ENCODE measurements around the gene RPTN. TPM values are rescaled to one million over a fixed set of nuclear protein-coding genes. Genes with fewer than 3 reads are reported as not detected.

The RPTN gene
- total and polyA plus RNA-seq, 9 donors = not detected

DNA sequence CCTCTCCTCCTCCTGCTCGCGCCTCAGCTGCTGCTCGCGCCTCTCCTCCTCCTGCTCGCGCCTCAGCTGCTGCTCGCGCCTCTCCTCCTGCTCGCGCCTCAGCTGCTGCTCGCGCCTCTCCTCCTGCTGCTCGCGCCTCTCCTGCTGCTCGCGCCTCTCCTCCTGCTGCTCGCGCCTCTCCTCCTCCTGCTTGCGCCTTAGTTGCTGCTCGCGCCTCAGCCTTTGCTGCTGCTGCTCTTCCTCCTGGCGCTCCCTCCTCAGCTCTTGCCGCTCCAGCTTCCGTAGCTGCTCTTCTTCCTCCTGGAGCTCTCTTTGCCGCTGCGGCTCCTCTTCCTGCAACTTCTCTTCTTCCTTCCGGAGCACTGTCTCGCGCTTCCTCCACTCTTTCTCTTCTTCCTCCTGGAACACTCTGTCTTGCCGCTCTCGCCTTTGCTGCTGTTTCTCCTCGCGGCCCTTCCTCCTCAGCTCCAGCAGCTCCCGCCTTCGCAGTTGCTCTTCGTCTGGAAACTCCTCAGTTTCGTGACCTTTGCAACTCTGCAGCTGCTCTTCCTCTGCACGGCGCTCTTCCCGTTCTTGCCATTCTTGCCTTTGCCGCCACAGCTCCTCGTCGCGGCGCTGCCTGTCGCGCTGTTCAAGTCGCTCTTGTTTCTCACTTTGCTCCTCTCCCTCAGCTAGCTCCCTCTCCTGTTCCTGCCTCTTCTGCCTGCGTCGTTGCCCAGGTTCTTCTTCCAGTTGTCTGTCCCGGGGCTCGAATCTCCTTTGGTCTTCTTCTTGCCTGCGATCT, 46.7 kb downstream of the RPTN start:
- Histone ChIP-seq H3K4me1 (ENCODE audit: insufficient read depth) (peaks cover 2% of the 10 kb centered on the region), H3K36me3 (no peaks in the 10 kb centered on the region), H3K4me3 (no peak overlapping the region), H3K9me3 (peaks cover 0 to 11% of the 10 kb centered on the region in 2 donors), H3K27me3 (no peaks in the 10 kb centered on the region), H3K27ac (no peak overlapping the region)
- TF ChIP-seq EP300 (IDR thresholded peaks at IDR 0.05) (no peak), POLR2A (IDR thresholded peaks at IDR 0.05) (no peak)
- TF ChIP-seq, protein P1, sequence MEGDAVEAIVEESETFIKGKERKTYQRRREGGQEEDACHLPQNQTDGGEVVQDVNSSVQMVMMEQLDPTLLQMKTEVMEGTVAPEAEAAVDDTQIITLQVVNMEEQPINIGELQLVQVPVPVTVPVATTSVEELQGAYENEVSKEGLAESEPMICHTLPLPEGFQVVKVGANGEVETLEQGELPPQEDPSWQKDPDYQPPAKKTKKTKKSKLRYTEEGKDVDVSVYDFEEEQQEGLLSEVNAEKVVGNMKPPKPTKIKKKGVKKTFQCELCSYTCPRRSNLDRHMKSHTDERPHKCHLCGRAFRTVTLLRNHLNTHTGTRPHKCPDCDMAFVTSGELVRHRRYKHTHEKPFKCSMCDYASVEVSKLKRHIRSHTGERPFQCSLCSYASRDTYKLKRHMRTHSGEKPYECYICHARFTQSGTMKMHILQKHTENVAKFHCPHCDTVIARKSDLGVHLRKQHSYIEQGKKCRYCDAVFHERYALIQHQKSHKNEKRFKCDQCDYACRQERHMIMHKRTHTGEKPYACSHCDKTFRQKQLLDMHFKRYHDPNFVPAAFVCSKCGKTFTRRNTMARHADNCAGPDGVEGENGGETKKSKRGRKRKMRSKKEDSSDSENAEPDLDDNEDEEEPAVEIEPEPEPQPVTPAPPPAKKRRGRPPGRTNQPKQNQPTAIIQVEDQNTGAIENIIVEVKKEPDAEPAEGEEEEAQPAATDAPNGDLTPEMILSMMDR (IDR thresholded peaks at IDR 0.05) = no peak
- intact Hi-C loops (cut with DNase I) = no loop called here
- WGBS, 3 donors = 1 to 2% (median 2%) methylated on average over 52 to 53 of the region's 53 CpGs
- DNase-seq = no peak

DNA sequence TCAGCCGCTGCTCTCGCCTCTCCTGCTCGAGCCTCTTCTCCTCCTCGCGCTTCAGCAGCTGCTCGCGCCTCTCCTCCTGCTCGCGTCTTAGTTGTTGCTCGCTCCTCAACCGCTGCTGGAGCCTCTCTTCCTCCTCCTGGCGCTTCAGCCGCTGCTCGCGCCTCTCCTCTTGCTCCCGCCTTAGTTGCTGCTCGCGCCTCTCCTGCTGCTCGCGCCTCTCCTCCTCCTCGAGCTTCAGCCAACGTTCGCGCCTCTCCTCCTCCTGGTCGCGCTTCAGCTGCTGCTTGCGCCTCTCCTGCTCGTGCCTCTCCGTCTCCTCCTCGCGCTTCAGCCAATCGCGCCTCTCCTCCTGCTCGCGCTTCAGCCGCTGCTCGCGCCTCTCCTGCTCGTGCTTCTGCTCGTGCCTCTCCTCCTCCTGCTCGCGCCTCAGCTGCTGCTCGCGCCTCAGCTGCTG, 47.5 kb downstream of the RPTN start:
- Histone ChIP-seq H3K27me3 (no peaks in the 10 kb centered on the region), H3K4me3 (no peak overlapping the region), H3K9me3 (peaks cover 0 to 12% of the 10 kb centered on the region in 2 donors), H3K36me3 (no peaks in the 10 kb centered on the region), H3K27ac (no peak overlapping the region), H3K4me1 (ENCODE audit: insufficient read depth) (peaks cover 2% of the 10 kb centered on the region)
- TF ChIP-seq POLR2A (IDR thresholded peaks at IDR 0.05) = no peak
- TF ChIP-seq EP300 (IDR thresholded peaks at IDR 0.05) = no peak
- TF ChIP-seq, protein P1 (IDR thresholded peaks at IDR 0.05) = no peak
- no peak for DNase-seq
- 0 to 2% (median 1%) methylated on average over 44 of the region's 44 CpGs for WGBS, 3 donors
- intact Hi-C loops (cut with DNase I) = no loop called here

DNA sequence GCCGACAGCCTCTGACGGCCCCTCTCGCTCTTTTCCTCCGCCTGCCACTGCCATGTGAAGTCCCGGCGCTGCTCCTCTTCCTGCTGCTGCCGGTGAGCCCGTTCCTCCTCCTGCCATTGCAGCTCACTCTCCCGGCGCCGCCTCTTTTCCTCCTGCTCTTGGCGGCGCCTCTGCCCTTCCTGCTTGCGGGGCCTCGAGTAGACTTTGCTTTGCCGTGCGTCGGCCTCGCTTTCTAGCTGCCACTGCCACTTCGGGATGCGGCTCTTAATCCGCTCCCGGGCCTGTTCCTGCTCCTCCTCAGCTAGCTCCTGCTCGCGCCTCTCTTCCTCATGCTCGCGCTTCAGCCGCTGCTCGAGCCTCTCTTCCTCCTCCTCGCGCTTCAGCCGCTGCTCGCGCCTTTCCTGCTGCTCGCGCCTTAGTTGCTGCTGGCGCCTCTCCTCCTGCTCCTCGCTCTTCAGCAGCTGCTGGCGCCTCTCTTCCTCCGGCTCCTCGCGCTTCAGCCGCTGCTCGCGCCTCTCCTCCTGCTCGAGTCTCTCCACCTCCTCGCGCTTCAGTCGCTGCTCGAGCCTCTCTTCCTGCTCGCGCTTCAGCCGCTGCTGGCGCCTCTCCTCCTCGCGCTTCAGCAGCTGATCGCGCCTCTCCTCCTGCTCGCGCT, 48.0 kb downstream of the RPTN start:
- Histone ChIP-seq H3K27me3 (no peaks in the 10 kb centered on the region), H3K4me3 (peak overlapping the region; percentile 27), H3K4me1 (ENCODE audit: insufficient read depth) (peaks cover 2% of the 10 kb centered on the region), H3K9me3 (peaks cover 0 to 12% of the 10 kb centered on the region in 2 donors), H3K27ac (no peak overlapping the region), H3K36me3 (no peaks in the 10 kb centered on the region)
- DNase-seq = peak in 1 of 5 donors; percentile 31
- WGBS, 3 donors = 0 to 4% (median 1%) methylated on average over 60 of the region's 60 CpGs
- TF ChIP-seq, protein P1 (IDR thresholded peaks at IDR 0.05) = no peak
- TF ChIP-seq POLR2A (IDR thresholded peaks at IDR 0.05) (no peak), EP300 (IDR thresholded peaks at IDR 0.05) (no peak)
- intact Hi-C loops (cut with DNase I) = no loop called here

DNA sequence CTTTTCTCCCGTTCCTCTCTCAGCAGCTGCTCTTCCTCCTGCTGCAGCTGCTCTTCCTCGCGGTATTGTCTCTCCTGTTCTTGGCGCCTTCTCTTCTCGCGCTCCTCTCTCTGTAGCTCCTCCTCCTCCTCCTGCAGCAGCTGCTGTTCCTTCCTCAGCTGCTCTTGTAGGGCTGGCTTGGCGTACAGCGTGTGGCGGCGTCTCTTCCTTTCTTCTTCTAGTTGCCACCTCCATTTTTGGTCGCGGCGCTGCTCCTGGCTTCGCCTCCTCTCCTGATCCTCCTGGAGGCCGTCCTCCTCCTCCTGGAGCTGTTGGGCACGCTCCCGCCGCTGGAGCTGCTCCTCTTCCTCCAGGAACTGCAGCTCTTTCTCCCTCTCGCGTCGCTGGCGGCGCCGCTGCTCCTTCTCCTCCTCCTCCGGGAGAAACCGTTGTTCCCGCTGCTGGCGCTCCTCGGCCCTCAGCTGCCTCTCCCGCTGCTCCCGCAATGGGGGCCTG, 48.6 kb downstream of the RPTN start:
- TF ChIP-seq POLR2A (IDR thresholded peaks at IDR 0.05) = no peak
- TF ChIP-seq, protein P1 (IDR thresholded peaks at IDR 0.05) = no peak
- TF ChIP-seq EP300 (IDR thresholded peaks at IDR 0.05) = no peak
- no peaks in the 10 kb centered on the region for H3K36me3 ChIP-seq
- H3K4me3 ChIP-seq = peak overlapping the region; percentile 27
- no peaks in the 10 kb centered on the region for H3K27me3 ChIP-seq
- intact Hi-C loops (cut with DNase I) = no loop called here
- no peak for DNase-seq
- H3K4me1 ChIP-seq (ENCODE audit: insufficient read depth) = peaks cover 2% of the 10 kb centered on the region
- 1 to 7% (median 4%) methylated on average over 28 to 31 of the region's 31 CpGs for WGBS, 3 donors
- no peak overlapping the region for H3K27ac ChIP-seq
- peaks cover 0 to 12% of the 10 kb centered on the region in 2 donors for H3K9me3 ChIP-seq

Data from ovary (tissue), 9 donors.